Measurements from ENCODE around the gene SEC14L6. TPM values are rescaled to one million over a fixed set of nuclear protein-coding genes. Genes with fewer than 3 reads are reported as not detected.
"Not testable (repeated sequence)": the region's sequence is repeated elsewhere in the genome, so short reads cannot be mapped to it uniquely, and the experiment has no call there.

SEC14L6 gene
- total RNA-seq, 1 donor from 2014 or later = not detected

GRCh38 chr22:30564761-30565119, 18.2 kb upstream of the SEC14L6 start:
- H3K27me3 ChIP-seq (ENCODE audit: low read depth) = peaks cover 78% of the 10 kb centered on the region
- no peak overlapping the region for H3K27ac ChIP-seq (replicated peaks)
- no peaks in the 10 kb centered on the region for H3K4me1 ChIP-seq
- no peak for DNase-seq
- H3K36me3 ChIP-seq = no peaks in the 10 kb centered on the region
- no peak overlapping the region for H3K4me3 ChIP-seq
- intact Hi-C loops (cut with micrococcal nuclease) = no loop called here
- H3K9me3 ChIP-seq (replicated peaks) = no peaks in the 10 kb centered on the region
- no peak for TF ChIP-seq CTCF (IDR thresholded peaks at IDR 0.05; ENCODE audit: borderline replicate concordance)

GRCh38 chr22:30564045-30564760, 17.7 kb upstream of the SEC14L6 start:
- H3K36me3 ChIP-seq = no peaks in the 10 kb centered on the region
- no peak overlapping the region for H3K4me3 ChIP-seq
- H3K9me3 ChIP-seq (replicated peaks) = no peaks in the 10 kb centered on the region
- peaks cover 73% of the 10 kb centered on the region for H3K27me3 ChIP-seq (ENCODE audit: low read depth)
- no peaks in the 10 kb centered on the region for H3K4me1 ChIP-seq
- no peak overlapping the region for H3K27ac ChIP-seq (replicated peaks)
- intact Hi-C loops (cut with micrococcal nuclease) = no loop called here
- no peak for TF ChIP-seq CTCF (IDR thresholded peaks at IDR 0.05; ENCODE audit: borderline replicate concordance)
- no peak for DNase-seq

- Histone ChIP-seq H3K27ac (replicated peaks) (no peak overlapping the region), H3K36me3 (no peaks in the 10 kb centered on the region), H3K9me3 (replicated peaks) (no peaks in the 10 kb centered on the region), H3K4me3 (no peak overlapping the region), H3K4me1 (no peaks in the 10 kb centered on the region), H3K27me3 (ENCODE audit: low read depth) (peaks cover 54% of the 10 kb centered on the region)
- no peak for TF ChIP-seq CTCF (IDR thresholded peaks at IDR 0.05; ENCODE audit: borderline replicate concordance)
- no peak for DNase-seq
- intact Hi-C loops (cut with micrococcal nuclease) = no loop called here
Observed at GRCh38 chr22:30562366-30562765, 15.8 kb upstream of the SEC14L6 start.

GRCh38 chr22:30561402-30562189, 15.1 kb upstream of the SEC14L6 start:
- TF ChIP-seq CTCF (IDR thresholded peaks at IDR 0.05; ENCODE audit: borderline replicate concordance) = no peak
- peaks cover 48% of the 10 kb centered on the region for H3K27me3 ChIP-seq (ENCODE audit: low read depth)
- no peaks in the 10 kb centered on the region for H3K36me3 ChIP-seq
- H3K27ac ChIP-seq (replicated peaks) = no peak overlapping the region
- intact Hi-C loops (cut with micrococcal nuclease) = no loop called here
- DNase-seq = no peak
- no peaks in the 10 kb centered on the region for H3K4me1 ChIP-seq
- no peaks in the 10 kb centered on the region for H3K9me3 ChIP-seq (replicated peaks)
- no peak overlapping the region for H3K4me3 ChIP-seq

GRCh38 chr22:30560643-30561202, 14.2 kb upstream of the SEC14L6 start:
- H3K27ac ChIP-seq (replicated peaks); H3K36me3 ChIP-seq; H3K4me3 ChIP-seq; DNase-seq; intact Hi-C loops (cut with micrococcal nuclease); H3K9me3 ChIP-seq (replicated peaks); H3K4me1 ChIP-seq: not testable (repeated sequence)
- H3K27me3 ChIP-seq (ENCODE audit: low read depth) = peaks cover 39% of the 10 kb centered on the region

GRCh38 chr22:30559889-30560288, 13.3 kb upstream of the SEC14L6 start:
- no peak for DNase-seq
- Histone ChIP-seq H3K27me3 (ENCODE audit: low read depth) (peaks cover 31% of the 10 kb centered on the region), H3K9me3 (replicated peaks) (no peaks in the 10 kb centered on the region), H3K27ac (replicated peaks) (no peak overlapping the region), H3K36me3 (no peaks in the 10 kb centered on the region), H3K4me3 (no peak overlapping the region), H3K4me1 (no peaks in the 10 kb centered on the region)
- no peak for TF ChIP-seq CTCF (IDR thresholded peaks at IDR 0.05; ENCODE audit: borderline replicate concordance)
- intact Hi-C loops (cut with micrococcal nuclease) = no loop called here

Measured in left ventricle myocardium inferior (tissue), 1 donor.